Neural crest cell (in vitro differentiated cells): ENCODE measurements around the gene TGDS. TPM values are rescaled to one million over a fixed set of nuclear protein-coding genes. Genes with fewer than 3 reads are reported as not detected.

Source experiments
- DNase-seq: peaks from one replicate; pipeline ENCODE4 v3.0.0; 2021; ENCODE audit warnings: low read depth, mixed read lengths, low spot score
- H3K27ac Mint-ChIP-seq: one replicate; pipeline ENCODE4 v1.8.0; 2021; ENCODE audit warnings: mild to moderate bottlenecking, mixed read lengths; ENCODE audit not compliant: unreplicated experiment
- H3K27me3 Mint-ChIP-seq: 2 replicates; pipeline ENCODE4 v1.8.0; 2021; ENCODE audit warnings: low read depth, mild to moderate bottlenecking, mixed read lengths
- H3K36me3 Mint-ChIP-seq: 2 replicates; pipeline ENCODE4 v1.8.0; 2021; ENCODE audit warnings: low read depth, mild to moderate bottlenecking, mixed read lengths
- H3K4me1 Mint-ChIP-seq: 2 replicates; pipeline ENCODE4 v1.8.0; 2021; ENCODE audit warnings: mixed read lengths
- H3K4me3 Mint-ChIP-seq: one replicate; pipeline ENCODE4 v1.8.0; 2021; ENCODE audit warnings: mild to moderate bottlenecking, mixed read lengths
- H3K9me3 Mint-ChIP-seq: 2 replicates; pipeline ENCODE4 v1.8.0; 2021; ENCODE audit warnings: mixed read lengths
- total RNA-seq: library from RNA; stranded (reverse); gene quantifications from 2 replicates; pipeline ENCODE4 v1.2.1, GENCODE V29; 2021
- TF ChIP-seq, protein P1 (sequence below): fragments of 200-600 bp; sonication (generic); conservative IDR thresholded peaks from 2 replicates; pipeline ENCODE4 v1.5.0; 2021; ENCODE audit warnings: antibody characterized with exemption, mild to moderate bottlenecking

Gene TGDS
- total RNA-seq, 1 donor from 2014 or later = 10.5 TPM

DNA sequence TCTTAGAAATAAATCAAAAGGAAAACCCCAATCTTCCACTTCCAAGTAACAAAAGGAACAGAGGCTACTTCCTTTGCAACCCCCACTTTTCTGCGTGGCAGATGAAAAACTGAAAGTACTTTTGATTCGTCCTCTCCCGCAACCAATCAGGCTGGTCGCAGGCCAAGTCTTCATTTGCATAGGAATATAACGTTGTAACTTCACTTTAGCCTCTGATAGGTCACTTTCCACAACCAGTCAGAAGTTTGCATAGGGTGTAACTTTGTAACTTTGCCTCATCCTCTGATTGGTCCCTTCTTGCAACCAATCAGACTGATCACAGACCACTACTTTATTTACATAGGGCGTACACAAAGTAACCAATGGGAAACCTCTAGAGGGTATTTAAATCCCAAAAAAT lies 37.2 kb downstream of the TGDS start:
- TF ChIP-seq, protein P1, sequence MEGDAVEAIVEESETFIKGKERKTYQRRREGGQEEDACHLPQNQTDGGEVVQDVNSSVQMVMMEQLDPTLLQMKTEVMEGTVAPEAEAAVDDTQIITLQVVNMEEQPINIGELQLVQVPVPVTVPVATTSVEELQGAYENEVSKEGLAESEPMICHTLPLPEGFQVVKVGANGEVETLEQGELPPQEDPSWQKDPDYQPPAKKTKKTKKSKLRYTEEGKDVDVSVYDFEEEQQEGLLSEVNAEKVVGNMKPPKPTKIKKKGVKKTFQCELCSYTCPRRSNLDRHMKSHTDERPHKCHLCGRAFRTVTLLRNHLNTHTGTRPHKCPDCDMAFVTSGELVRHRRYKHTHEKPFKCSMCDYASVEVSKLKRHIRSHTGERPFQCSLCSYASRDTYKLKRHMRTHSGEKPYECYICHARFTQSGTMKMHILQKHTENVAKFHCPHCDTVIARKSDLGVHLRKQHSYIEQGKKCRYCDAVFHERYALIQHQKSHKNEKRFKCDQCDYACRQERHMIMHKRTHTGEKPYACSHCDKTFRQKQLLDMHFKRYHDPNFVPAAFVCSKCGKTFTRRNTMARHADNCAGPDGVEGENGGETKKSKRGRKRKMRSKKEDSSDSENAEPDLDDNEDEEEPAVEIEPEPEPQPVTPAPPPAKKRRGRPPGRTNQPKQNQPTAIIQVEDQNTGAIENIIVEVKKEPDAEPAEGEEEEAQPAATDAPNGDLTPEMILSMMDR = no peak
- H3K27ac Mint-ChIP-seq = no peak overlapping the region
- no peaks in the 10 kb centered on the region for H3K36me3 Mint-ChIP-seq
- no peaks in the 10 kb centered on the region for H3K27me3 Mint-ChIP-seq
- no peak for DNase-seq
- H3K4me3 Mint-ChIP-seq = no peak overlapping the region
- H3K9me3 Mint-ChIP-seq = no peaks in the 10 kb centered on the region
- peaks cover 4% of the 10 kb centered on the region for H3K4me1 Mint-ChIP-seq

DNA sequence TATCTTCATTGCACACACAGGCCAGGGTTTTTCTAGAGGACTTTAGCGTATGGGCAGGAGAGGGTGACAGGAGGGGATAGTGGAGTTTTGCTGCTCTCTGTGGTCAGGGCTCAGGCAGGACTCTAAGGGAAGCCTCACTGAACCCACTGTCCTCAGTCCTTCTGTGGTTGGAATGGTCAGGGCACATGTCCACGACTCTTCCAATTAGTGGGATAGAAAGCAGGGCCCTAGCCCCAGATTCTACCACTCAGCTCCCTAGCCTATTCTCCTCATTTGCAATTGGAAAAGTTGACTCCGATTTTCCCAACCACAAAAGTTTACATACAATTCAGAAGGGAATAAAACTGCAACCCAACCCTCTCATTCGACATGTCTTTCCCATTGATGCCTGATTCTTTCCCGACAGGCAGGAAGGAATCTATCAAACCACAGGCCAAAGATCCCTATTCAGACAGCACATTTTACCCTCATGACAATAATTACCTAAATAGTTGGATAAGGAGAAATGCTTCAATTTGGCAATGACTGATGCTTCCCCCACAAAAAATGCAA lies 38.2 kb downstream of the TGDS start:
- Mint-ChIP-seq H3K27me3 (no peaks in the 10 kb centered on the region), H3K9me3 (no peaks in the 10 kb centered on the region), H3K36me3 (no peaks in the 10 kb centered on the region), H3K4me1 (peaks cover 9% of the 10 kb centered on the region), H3K4me3 (no peak overlapping the region), H3K27ac (no peak overlapping the region)
- TF ChIP-seq, protein P1 = no peak
- DNase-seq = no peak

DNA sequence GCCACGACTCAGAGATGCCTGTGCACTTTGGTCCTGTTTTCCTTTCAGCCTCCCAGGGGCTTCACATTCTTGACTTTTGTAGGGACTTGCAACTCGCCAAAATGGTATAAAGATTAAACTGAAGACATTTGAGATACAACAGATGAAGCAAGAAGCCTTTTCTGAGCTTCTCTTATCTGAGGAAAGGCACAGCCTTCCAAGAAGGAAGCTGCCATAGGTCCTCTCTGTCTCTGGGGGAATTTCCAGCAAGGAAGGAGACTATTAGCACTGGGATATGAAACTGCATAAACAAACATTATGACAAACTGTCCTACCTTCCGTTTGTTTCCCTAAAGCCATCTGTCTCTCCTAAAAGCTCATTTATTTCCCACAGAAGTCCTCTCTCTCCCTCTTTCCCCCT lies 39.3 kb downstream of the TGDS start:
- no peak for DNase-seq
- TF ChIP-seq, protein P1 = no peak
- no peaks in the 10 kb centered on the region for H3K36me3 Mint-ChIP-seq
- no peaks in the 10 kb centered on the region for H3K9me3 Mint-ChIP-seq
- H3K27me3 Mint-ChIP-seq = no peaks in the 10 kb centered on the region
- no peak overlapping the region for H3K4me3 Mint-ChIP-seq
- no peak overlapping the region for H3K27ac Mint-ChIP-seq
- peaks cover 12% of the 10 kb centered on the region for H3K4me1 Mint-ChIP-seq

DNA sequence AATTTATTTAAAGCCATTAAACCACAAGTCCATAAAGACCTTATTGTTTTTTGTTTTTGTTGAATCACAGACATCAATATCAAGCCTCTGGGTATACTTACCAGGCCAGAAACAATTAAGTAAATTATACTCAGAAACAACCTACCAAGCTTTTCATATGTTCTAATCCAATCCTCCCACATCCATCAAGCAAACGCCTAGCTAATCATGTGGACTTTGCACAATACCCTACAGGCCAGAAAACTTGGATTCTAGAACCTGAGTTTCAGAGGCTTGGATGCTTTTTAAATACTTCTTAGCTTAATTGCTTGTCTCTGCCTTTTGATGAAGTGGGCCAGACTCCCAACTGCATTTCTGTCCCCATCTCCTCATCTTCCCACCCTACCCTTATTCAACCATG lies 39.9 kb downstream of the TGDS start:
- Mint-ChIP-seq H3K4me3 (no peak overlapping the region), H3K9me3 (no peaks in the 10 kb centered on the region), H3K27me3 (no peaks in the 10 kb centered on the region), H3K36me3 (no peaks in the 10 kb centered on the region), H3K27ac (no peak overlapping the region), H3K4me1 (peaks cover 12% of the 10 kb centered on the region)
- DNase-seq = no peak
- TF ChIP-seq, protein P1 = no peak

DNA sequence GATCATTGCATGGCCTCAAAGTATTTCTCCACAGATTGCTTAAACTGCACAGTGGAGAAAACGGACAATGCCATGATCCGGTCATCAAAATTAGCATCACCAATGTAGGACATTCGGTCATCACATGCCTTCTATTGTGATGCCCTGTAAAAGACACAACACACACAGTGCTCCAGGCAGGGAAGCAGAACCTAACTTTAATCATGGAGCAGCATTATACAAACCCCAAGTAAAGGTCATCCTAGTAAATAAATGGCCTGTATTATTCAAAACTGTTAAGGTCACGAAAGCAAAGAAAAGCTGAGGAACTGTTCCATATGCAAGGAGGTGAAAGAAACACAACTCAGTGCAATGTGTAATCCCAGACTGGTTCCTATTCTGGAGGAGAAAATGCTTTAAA lies 42.2 kb downstream of the TGDS start:
- Mint-ChIP-seq H3K27me3 (peaks cover 10% of the 10 kb centered on the region), H3K36me3 (peaks cover 4% of the 10 kb centered on the region), H3K9me3 (no peaks in the 10 kb centered on the region), H3K27ac (no peak overlapping the region), H3K4me1 (peaks cover 24% of the 10 kb centered on the region), H3K4me3 (peak overlapping the region; percentile 17)
- TF ChIP-seq, protein P1 = no peak
- DNase-seq = no peak
